ENCODE results near the gene EXOC7. TPM values are rescaled to one million over a fixed set of nuclear protein-coding genes. Genes with fewer than 3 reads are reported as not detected.

The EXOC7 gene, protein sequence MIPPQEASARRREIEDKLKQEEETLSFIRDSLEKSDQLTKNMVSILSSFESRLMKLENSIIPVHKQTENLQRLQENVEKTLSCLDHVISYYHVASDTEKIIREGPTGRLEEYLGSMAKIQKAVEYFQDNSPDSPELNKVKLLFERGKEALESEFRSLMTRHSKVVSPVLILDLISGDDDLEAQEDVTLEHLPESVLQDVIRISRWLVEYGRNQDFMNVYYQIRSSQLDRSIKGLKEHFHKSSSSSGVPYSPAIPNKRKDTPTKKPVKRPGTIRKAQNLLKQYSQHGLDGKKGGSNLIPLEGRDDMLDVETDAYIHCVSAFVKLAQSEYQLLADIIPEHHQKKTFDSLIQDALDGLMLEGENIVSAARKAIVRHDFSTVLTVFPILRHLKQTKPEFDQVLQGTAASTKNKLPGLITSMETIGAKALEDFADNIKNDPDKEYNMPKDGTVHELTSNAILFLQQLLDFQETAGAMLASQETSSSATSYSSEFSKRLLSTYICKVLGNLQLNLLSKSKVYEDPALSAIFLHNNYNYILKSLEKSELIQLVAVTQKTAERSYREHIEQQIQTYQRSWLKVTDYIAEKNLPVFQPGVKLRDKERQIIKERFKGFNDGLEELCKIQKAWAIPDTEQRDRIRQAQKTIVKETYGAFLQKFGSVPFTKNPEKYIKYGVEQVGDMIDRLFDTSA
- 86.9 TPM for total RNA-seq
- long read RNA-seq, full-length matches to known transcripts = 113 of 283 reads
- long read RNA-seq, partial matches to known transcripts = 19 of 283 reads
- long read RNA-seq, other reads (novel, unspliced or antisense) = 151 of 283 reads

DNA sequence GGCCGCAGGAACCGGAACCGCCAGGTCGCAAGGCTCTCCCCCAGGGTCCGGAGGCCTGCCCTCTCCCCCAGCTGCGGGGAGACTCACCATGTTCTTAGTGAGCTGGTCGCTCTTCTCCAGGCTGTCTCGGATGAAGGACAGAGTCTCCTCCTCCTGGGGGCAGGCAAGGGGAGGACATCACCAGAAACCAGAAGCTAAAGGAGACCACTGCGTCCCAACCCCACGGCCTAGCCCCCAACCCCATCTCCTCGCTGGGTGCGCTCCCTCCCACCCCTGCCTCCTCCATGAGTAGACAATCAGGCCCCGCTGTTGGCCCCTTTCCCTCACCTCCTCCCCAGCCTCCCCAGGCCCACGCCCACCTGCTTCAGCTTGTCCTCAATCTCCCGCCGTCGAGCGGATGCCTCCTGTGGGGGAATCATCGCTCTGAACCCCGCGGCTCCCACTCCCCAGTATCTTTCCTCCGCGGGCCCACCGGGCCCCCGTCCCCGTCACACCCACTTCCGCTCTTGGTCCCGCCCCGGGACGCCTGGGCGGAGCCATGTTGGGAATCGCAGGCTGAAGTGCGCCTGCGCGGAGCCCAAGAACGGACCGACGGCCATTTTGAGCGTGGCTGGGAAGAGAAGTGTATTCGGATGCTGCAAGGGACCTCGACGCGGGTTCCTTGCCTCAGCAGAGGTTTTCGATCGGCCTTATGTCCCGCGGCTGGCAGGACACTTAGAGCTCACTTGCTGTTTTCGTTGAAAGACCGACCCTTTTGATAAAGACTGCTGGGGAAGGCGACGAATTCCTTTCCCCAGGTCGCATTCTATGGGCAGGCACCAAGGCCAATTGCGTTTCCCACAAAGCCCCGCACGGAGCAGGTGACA lies at the start of gene EXOC7:
Gene EXOC7 (minus strand): TSS at position 514 of the 866 bp plus-strand sequence. CDS start 95 bp downstream, at position 419.
- intact Hi-C loops (cut with DNase I) = loop anchor here (2.0 kb wide), 1 partner anchor 31 kb away; the partner anchor contains the start of gene SRP68
- DNase-seq (ENCODE audit: low spot score) = peak; percentile 98

DNA sequence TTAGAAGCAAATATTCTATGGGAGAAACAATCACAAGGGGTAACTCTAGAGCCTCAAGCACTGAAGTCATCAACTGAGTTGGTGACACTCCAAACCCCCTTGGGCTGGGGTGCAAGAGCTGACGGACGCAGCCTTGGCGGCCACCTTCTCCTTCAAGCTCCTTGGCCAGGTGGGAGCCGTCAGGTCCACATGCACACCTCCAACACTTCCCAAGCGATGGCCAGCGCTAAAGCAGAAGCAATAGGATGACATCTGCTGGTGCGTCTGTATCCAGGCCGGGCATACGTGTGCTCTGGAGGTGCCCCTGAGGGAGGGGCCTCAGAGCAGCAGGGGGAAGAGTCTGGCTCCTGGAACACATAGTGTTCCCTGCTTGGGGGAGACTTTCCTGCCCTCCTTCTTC lies 49.6 kb upstream of the EXOC7 start:
- intact Hi-C loops (cut with DNase I) = no loop called here
- no peak for DNase-seq (ENCODE audit: low spot score)

DNA sequence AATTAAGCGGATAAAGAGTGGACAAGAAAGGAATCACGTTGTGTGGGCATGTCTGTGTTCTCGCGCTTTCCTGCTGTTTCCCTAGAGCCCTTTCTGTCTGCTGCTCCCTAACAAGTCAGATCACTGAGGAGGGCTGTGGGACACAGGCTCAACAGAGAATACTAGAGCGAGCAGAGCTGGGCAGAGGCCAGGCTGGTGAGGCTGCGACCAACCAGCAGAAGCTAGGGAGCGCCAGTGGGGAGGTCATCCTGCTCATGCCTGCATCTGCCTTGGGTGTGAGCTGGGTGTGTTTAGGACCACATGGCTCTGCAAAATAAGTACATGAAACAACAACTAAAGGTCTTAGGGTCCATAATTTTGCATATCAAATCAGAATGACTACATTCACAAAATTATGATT lies 49.0 kb upstream of the EXOC7 start:
- DNase-seq (ENCODE audit: low spot score) = no peak
- intact Hi-C loops (cut with DNase I) = no loop called here

DNA sequence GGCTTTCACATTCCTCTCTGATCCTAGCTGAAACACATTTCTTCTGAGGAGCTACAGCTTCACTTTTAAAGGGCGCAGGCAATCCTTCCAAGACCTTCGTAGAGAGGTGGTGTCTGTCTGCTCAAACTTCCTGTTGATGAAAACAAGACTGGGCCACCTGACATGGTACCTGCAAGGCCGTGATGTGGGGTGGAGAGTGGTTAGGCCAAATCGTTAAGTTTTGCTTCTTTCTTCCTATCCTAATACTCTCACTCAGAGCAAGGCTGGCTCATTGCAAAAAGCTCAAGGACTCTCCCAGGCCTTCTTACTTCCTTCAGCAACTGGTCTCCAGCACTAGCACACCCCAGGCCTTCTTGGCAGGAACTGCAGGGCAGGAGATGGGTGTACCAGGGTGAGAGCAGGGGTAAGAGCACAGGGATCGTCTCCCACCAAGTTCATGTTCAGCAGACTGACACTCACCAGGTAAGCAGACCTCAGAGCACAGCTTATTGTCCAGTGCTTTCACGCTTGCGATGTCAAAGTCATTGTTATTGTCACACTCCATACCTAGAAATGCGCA lies 48.4 kb upstream of the EXOC7 start:
- intact Hi-C loops (cut with DNase I) = no loop called here
- no peak for DNase-seq (ENCODE audit: low spot score)

DNA sequence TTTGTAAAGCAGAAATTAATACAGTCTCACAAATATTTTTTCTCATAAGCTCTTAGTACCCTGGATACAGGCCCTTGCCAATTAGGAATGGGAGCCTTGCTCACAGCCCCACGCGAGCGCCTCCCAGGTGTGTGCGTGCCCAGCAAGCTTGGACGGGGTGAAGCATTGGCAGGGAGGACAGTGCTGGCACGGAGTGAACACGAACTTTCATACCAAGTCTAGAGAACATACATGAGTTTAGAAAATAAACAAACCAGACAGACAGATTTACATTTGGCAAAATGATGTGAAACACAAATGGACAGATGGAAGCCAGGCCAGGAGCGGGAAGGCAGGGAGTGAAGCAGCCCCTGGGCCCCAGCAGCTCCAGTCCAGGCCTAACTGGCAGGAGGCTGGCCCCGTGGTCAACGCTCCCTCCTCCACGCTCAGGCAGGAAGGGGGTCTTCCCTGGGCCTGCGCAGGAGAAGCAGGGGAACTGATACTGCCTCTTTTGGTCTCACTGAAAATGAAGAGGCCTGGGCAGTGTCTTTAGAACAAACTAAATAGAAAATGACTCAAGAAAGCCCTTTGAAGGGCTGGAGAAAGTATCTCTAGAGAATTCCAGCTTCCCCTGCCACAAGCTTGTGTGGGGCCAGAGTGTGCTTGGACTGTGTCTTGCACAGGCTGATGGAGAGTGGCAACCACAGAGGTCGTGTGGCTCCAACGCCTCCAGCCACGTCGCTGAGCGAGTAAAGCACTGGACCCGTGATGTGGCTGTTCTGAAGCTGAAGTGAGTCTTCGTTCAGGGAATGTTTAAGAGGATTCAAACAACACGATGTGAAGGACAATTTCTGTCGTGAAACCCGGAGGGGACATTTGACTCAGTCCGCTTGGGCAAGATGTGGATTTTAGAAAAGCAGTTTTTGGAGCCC lies 47.4 kb upstream of the EXOC7 start:
- no peak for DNase-seq (ENCODE audit: low spot score)
- intact Hi-C loops (cut with DNase I) = no loop called here

DNA sequence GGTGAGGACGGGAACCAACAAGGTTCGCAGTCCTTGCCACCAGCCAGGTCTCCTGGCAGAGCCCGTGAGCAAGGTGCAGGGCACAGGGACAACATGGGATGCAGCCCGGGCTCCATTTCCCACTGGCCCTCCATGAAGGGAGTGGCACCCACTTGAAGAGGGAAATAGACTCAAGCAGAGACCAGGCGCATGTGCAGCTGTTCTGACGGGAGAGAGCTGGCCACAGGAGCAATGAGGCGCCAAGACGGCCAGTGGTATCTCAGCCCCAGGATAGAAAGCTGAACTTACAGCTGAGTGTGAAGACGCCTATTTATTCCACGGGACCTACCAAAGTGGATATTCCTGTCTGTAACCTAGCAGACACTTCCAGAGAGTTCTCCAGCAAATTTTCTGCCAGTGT lies 45.6 kb upstream of the EXOC7 start:
- no peak for DNase-seq (ENCODE audit: low spot score)
- intact Hi-C loops (cut with DNase I) = no loop called here

DNA sequence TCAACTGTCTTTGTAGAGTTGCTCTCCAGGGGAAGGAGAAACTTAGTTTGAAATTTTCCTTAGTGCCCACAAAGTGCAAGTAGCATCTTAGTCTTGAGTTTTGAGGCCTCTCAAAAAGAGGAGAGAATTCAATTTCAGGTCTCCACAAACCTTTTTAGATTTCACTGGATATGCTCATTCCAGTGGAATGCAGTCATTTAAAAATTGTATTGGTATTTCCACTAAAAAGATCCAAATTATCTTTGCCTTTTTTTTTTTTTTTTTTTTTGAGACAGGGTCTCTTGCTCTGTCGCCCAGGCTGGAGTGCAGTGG lies 44.4 kb upstream of the EXOC7 start:
- intact Hi-C loops (cut with DNase I) = no loop called here
- no peak for DNase-seq (ENCODE audit: low spot score)

DNA sequence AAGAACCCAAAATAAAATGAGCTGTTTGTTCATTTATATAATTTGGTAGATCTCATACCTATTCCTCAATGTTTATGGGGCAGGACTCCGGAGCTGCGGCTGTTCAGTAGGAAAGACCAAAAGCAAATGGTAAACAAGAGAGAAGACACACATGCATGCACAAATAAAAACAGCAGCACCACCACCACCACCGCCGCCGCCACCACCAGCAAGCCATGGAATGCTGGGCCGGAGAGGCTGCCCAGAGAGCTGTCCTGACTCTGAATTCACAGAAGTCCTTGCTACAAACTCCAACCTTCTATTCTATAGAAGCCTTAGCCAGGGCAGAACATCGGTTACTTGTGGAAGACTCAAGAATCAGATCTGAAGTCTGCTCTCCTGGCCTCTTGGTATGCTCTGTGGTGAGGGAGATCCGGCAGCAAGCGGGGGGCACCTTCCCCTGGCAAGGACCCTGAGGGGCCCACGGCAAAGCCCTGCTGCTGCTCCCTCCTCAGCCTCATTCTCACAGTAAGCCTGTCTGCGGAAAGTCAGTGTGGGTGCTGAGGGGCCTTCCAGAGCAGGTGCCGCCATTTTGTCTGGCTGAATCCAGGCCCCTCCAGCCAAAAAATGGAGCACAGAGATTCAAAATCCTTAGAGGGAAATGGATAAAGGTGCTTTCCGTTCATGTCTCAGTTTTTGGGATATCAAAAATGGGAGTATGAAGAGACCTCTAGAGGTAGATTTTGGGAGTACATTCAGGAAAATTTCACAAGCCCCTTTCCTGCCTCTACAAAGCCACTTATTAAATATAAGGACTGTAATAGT lies 43.8 kb upstream of the EXOC7 start:
- intact Hi-C loops (cut with DNase I) = loop anchor here (2.0 kb wide), 1 partner anchor 27 kb away; no protein-coding TSS in a partner anchor
- no peak for DNase-seq (ENCODE audit: low spot score)

DNA sequence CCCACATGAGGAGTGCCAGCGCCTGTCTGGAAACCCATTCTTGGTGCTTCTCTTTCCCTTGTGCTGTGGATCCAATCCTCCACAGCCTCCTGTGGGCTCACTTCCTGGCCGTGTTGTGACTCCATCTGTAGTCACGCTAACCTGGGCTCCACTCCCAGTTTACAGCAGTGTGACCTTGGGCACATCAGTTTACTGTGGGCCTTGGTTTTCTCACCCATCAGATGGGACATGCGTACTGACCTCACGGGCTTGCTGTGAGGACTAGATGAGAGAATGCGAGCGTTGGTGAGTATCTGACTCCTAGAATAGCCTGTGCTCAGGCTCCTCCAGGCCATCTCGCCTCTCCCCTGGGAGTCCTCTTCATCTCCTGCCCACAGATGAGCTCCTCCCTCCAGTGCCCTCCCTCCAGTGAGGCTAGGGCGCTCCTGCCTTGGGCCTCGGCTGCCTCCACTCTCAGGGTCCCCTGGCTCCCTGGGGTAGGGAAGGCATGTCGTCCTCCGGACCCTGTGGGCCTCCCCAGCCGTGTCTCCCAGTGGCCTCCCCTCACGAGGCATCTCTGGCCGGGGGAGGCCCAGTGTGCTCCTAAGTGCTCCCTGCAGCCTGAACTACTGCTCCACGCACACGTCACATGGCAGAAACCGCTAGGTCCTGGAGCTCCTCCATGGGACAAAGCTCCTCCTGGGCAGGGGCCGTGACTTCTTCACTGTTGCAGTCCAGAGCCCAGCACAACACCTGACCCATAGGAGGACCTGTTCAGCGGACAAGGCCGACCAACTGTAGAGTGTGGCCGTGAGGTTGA lies 42.7 kb upstream of the EXOC7 start:
- intact Hi-C loops (cut with DNase I) = loop anchor here (2.0 kb wide), 1 partner anchor 25 kb away; no protein-coding TSS in a partner anchor
- peak; percentile 61 for DNase-seq (ENCODE audit: low spot score)

DNA sequence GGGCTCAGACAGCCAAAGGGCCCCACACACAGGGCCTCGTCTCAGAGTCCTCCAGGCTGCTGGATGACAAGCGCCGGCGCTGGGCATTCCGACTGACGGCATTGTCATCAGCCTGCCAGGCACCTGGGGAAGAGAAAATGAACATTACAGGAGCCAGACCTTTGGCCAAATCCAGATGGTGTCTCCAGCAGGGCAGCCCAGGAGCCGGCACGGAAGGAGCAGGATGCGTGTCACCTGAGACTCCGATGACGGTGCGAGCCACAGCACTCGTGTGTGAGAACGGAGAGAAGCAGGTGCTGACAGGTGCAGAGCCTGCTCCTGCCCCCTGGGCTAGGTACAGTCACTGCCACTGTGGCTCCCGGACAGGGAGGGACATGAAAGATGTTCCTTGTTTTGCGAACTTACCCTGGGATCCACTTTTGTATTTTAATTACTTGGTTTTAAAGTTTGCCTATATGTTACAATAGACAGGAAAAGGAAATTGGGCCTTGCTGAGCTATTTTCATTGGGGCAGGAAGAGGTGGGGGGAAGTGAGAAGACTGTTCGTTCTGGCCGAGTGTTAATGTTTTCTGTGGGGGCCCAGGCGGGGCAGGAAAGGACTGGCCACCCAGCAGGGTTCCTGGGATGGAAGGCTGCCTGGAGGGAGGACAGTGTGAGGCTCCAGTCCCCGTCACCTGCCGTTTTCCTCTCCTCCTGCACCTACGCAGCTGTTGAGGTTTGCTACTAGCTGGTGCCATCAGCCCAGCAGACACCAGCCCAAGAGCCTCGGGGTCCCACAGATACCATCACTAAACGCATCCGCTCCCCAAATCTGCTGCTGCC lies 41.9 kb upstream of the EXOC7 start:
- DNase-seq (ENCODE audit: low spot score) = peak; percentile 72
- intact Hi-C loops (cut with DNase I) = loop anchor here (2.0 kb wide), 1 partner anchor 25 kb away; no protein-coding TSS in a partner anchor

DNA sequence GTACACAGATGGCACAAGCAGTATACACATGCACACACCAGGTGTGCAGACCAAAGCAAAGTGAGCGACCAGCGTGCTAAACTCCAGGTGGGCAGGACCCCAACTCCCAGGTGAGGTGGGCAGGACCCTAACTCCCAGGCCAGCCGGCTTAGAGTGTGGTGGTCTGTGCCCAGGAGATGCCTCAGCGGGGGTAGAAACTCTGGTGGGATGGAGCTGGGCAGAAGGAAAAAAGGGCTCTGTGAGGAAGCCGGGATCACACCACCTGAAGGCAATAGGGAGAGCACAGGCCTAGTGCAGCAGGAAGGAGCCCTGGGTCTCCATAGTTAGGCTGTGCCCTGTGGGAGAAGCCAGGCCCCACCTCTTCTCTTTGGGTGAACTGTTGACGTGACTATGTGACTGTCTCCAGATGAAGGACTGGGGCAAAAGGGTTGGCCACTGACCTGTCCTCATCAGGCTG lies 39.0 kb upstream of the EXOC7 start:
- DNase-seq (ENCODE audit: low spot score) = no peak
- intact Hi-C loops (cut with DNase I) = no loop called here

DNA sequence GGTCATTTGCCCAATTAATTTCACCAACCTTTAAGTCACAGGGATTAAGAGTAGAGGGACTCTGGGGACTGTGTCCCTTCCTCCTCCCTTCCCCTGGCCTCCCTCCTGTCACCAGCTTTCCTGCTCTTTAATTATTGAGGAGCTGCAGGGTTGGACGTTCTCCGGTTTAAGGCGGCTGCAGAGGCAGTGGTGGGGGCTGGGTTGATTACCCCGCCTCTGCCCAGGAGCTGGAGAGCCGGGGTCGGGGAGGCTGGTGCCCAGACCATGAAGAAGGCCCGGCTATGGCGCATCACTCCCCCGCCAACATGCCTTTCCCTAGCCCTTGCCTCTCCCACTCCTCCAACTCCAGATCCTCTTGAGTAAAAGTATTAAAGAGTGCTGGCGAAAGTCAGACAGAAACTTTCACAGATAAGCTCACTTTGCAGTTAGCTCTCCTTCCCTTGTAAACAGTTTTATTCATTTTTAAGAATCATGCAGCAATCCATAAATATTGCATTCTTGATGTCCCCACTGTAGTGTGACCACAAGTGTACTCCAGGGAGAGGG lies 38.5 kb upstream of the EXOC7 start:
- DNase-seq (ENCODE audit: low spot score) = no peak
- intact Hi-C loops (cut with DNase I) = no loop called here

DNA sequence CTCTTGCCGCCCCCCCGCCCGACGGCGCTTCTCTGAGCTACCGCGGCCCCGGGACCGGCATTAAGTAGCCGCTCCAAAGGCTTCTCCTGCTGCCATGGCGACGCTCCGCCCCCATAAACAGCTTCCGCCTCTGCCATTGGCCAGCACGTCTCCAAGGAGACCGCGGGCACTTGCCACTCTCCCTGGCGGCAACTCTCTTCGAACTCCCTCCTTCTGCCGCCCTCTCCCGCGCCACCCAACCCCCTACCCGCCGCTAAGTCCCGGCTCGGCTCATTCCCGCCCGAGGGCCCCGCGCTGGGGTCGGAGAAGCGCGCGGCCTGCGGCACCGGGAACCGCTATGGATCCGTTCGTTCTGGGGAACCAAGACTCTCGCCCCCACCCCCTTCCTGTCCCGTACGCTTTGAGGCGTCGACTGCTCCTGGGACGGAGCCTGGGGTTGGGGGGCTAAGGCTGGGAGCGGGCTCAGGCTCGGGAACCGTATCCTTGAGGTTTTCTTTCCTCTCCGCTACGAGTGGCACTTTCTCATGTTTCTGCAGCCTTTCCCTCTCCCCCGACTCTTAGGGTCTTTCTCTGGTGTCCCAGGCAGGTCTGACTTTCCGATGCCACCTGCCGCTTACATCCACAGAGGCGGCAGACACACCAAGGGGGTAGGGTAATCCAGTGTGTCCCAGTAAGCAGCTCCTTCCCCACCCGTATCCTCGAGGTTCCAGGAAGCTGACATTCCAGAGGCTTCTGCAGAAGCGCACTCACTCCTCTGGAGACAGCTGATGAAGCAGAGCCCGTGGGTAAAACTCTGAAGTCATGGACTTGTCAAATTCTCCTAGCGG lies 37.8 kb upstream of the EXOC7 start, which contains the start of gene FOXJ1:
Gene FOXJ1 (minus strand): TSS at position 34 of the 827 bp plus-strand sequence. CDS start 850 bp downstream, outside the sequence.
- intact Hi-C loops (cut with DNase I) = no loop called here
- peak; percentile 93 for DNase-seq (ENCODE audit: low spot score)

DNA sequence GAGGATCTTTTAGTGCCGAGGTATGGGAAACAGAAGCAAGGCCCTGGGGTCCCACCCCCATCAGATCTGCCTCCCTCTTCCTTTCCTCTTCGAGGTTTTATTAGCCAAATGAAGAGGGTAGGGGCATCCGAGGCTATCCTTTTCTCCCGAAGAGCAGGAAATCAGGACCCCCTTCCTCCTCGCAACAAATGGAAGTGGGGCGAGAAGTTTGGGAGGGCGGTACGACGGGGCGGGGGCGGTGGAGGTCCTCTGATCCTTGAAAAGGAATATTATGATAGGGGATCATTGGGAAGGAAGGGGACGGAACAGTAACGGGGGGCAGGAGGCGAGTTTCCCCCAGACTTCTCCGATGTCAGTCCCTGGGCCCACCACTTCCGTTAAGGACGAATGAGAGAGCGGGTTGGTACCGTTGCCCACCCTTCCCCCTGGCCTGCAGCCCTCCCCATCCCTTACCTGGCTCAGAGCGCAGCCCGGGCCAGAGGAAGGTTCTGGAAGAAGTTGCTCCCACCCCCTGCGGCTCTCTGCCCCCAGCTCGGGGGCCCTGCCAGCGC lies 37.1 kb upstream of the EXOC7 start:
- intact Hi-C loops (cut with DNase I) = no loop called here
- DNase-seq (ENCODE audit: low spot score) = no peak

All from cardiac septum (tissue), 1 donor.